Measurements from ENCODE around the gene TGFBR3.

TGFBR3 gene

DNA sequence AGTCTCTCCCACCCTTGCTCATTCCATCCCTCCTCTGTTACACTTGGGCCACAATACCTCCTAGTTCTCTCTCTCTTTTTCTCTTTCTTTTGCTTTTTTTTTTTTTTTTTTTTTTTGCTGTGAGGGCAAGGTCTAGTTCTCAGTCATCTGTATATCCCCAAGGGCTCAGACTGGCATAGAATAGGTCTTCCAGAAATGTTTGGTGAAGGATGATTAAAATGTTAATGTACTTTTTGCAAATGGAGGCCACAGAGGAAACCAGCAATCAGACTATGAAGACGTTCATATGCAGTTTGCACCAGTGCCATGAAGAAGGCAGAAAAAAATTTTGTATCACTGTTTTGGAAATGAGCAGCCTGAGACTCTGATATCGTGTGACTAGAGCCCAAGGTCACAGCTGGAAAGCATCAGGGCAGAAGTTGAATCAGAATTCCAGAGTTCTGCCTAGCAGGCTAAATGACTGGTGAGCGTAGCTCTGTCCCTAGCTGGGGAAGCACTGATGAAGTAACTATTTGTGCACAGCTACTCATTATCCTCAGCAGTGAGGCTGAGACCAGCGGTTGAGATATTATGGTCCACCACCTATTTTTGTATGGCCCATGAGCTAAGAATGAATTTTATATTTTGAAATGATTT is 186.5 kb downstream of the TGFBR3 start:
- no peak for TF ChIP-seq CTCF (IDR thresholded peaks at IDR 0.05; ENCODE audit: borderline replicate concordance, extremely low read depth, low read length, poor library complexity, severe bottlenecking)
- TF ChIP-seq EZH2 (IDR thresholded peaks at IDR 0.05; ENCODE audit: borderline replicate concordance, low read depth, low read length, severe bottlenecking) = no peak
- Histone ChIP-seq H3K4me2 (ENCODE audit: insufficient read depth, low read length) (no peak overlapping the region), H3K36me3 (ENCODE audit: insufficient read depth, low read length) (no peaks in the 10 kb centered on the region), H3K79me2 (ENCODE audit: insufficient read depth, low read length) (no peaks in the 10 kb centered on the region), H3K27me3 (ENCODE audit: insufficient read depth, low read length, poor library complexity) (no peaks in the 10 kb centered on the region), H3K4me3 (ENCODE audit: low read depth in 1 of 2, low read length in 2 of 2) (no peak overlapping the region), H3K9me3 (ENCODE audit: insufficient read depth, low read length, severe bottlenecking) (no peaks in the 10 kb centered on the region), H3K4me1 (ENCODE audit: insufficient read depth, low read length) (peaks cover 14% of the 10 kb centered on the region), H3K9ac (ENCODE audit: low read depth, low read length) (no peak overlapping the region), H3K27ac (ENCODE audit: low read length) (no peak overlapping the region), H4K20me1 (ENCODE audit: insufficient read depth, low read length) (no peaks in the 10 kb centered on the region), H2AFZ (ENCODE audit: low read depth, low read length) (no peak overlapping the region)
- ATAC-seq (ENCODE audit: insufficient read depth, low read depth) = no peak
- DNase-seq = no peak

DNA sequence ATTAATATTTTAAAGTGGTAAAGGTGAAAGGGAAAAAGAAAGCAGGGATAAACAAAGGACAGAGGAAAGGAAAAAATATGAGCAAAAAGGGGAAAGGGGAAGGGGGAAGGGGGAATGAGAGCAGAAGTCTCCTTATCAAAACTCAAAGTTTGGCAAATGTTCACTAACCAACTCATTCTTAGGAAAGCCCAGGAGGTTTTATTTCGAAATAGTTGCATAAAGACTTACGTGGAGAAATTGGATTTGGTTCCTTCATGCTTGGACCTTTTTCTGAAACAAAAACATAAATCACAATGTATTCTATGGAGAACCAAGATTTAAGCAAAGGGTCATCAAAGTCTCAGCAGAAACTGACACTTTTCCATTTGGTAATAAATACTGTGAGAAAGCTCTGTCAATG is 188.1 kb downstream of the TGFBR3 start:
- ATAC-seq (ENCODE audit: insufficient read depth, low read depth) (no peak), DNase-seq (no peak)
- Histone ChIP-seq H3K36me3 (ENCODE audit: insufficient read depth, low read length) (no peaks in the 10 kb centered on the region), H3K9ac (ENCODE audit: low read depth, low read length) (no peak overlapping the region), H3K27ac (ENCODE audit: low read length) (no peak overlapping the region; the same call in 1 of the 2 replicates), H3K4me3 (ENCODE audit: low read depth in 1 of 2, low read length in 2 of 2) (no peak overlapping the region), H3K9me3 (ENCODE audit: insufficient read depth, low read length, severe bottlenecking) (no peaks in the 10 kb centered on the region), H2AFZ (ENCODE audit: low read depth, low read length) (no peak overlapping the region), H3K4me2 (ENCODE audit: insufficient read depth, low read length) (0 out of 2 replicates have a peak overlapping the region, but pooled peaks have one; percentile 37), H3K27me3 (ENCODE audit: insufficient read depth, low read length, poor library complexity) (no peaks in the 10 kb centered on the region), H4K20me1 (ENCODE audit: insufficient read depth, low read length) (no peaks in the 10 kb centered on the region), H3K79me2 (ENCODE audit: insufficient read depth, low read length) (no peaks in the 10 kb centered on the region), H3K4me1 (ENCODE audit: insufficient read depth, low read length) (peaks cover 14% of the 10 kb centered on the region)
- no peak for TF ChIP-seq CTCF (IDR thresholded peaks at IDR 0.05; ENCODE audit: borderline replicate concordance, extremely low read depth, low read length, poor library complexity, severe bottlenecking)
- no peak for TF ChIP-seq EZH2 (IDR thresholded peaks at IDR 0.05; ENCODE audit: borderline replicate concordance, low read depth, low read length, severe bottlenecking)

DNA sequence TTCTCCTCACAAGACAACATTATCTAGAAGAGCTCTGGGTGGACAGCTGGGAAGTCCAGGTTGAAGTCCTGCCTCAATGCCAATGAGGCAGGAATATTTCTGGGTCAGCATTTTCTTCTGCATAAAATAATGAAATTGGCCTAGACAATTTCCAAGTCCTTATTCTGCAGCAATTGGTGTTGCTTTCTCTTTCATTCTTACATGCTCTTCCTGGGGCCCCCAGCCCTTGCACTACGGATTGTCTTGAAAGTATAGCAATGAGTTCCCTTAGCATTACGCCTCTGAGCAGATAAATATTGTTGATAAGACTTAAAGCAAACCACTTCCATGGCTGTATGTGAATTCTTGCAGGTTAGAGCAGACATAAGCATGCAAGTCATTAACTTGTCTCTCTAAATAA is 188.5 kb downstream of the TGFBR3 start:
- H2AFZ ChIP-seq (ENCODE audit: low read depth, low read length) = no peak overlapping the region
- H4K20me1 ChIP-seq (ENCODE audit: insufficient read depth, low read length) = no peaks in the 10 kb centered on the region
- peak overlapping the region; percentile 37 for H3K4me2 ChIP-seq (ENCODE audit: insufficient read depth, low read length)

More for the DNA sequence above, 188.5 kb downstream of the TGFBR3 start:
- Histone ChIP-seq H3K27me3 (ENCODE audit: insufficient read depth, low read length, poor library complexity) (no peaks in the 10 kb centered on the region), H3K27ac (ENCODE audit: low read length) (peak overlapping the region; percentile 43), H3K4me3 (ENCODE audit: low read depth in 1 of 2, low read length in 2 of 2) (no peak overlapping the region), H3K9me3 (ENCODE audit: insufficient read depth, low read length, severe bottlenecking) (no peaks in the 10 kb centered on the region), H3K4me1 (ENCODE audit: insufficient read depth, low read length) (peaks cover 14% of the 10 kb centered on the region), H3K9ac (ENCODE audit: low read depth, low read length) (no peak overlapping the region), H3K36me3 (ENCODE audit: insufficient read depth, low read length) (no peaks in the 10 kb centered on the region), H3K79me2 (ENCODE audit: insufficient read depth, low read length) (no peaks in the 10 kb centered on the region)
- ATAC-seq (ENCODE audit: insufficient read depth, low read depth) (peak; percentile 94), DNase-seq (peak; percentile 60)
- TF ChIP-seq EZH2 (IDR thresholded peaks at IDR 0.05; ENCODE audit: borderline replicate concordance, low read depth, low read length, severe bottlenecking) = no peak
- TF ChIP-seq CTCF (IDR thresholded peaks at IDR 0.05; ENCODE audit: borderline replicate concordance, extremely low read depth, low read length, poor library complexity, severe bottlenecking) = no peak

All from DND-41 (cell line).